HG03135 (cell line): ENCODE data around the gene NDUFB3.

Experiments
- ATAC-seq: cut with Tn5 transposase; IDR thresholded peaks from one replicate; pipeline ENCODE4 v1.9.1; 2021; ENCODE audit warnings: mild to moderate bottlenecking, moderate library complexity; ENCODE audit not compliant: unreplicated experiment

NDUFB3 gene

GRCh38 chr2:201127570-201127969 lies 55.8 kb downstream of the NDUFB3 start:
- no peak for ATAC-seq

GRCh38 chr2:201128033-201128432 lies 56.2 kb downstream of the NDUFB3 start:
- ATAC-seq = no peak

GRCh38 chr2:201128933-201129505 lies 57.2 kb downstream of the NDUFB3 start:
- ATAC-seq = no peak

- no peak for ATAC-seq
Observed at GRCh38 chr2:201130524-201131186, 58.9 kb downstream of the NDUFB3 start.

GRCh38 chr2:201132518-201132917 lies 60.7 kb downstream of the NDUFB3 start:
- no peak for ATAC-seq
